ENCODE measurements around the gene AIRE.

GRCh38 chr21:44344541-44345183, 59.0 kb downstream of the AIRE start:
- TF ChIP-seq EGR1 (IDR thresholded peaks at IDR 0.05) (no peak), USF1 (IDR thresholded peaks at IDR 0.05) (no peak), CEBPB (IDR thresholded peaks at IDR 0.05) (no peak), YY1 (IDR thresholded peaks at IDR 0.05; ENCODE audit: low read depth) (no peak)
